ENCODE results near the gene ACVRL1.

ACVRL1 gene

DNA sequence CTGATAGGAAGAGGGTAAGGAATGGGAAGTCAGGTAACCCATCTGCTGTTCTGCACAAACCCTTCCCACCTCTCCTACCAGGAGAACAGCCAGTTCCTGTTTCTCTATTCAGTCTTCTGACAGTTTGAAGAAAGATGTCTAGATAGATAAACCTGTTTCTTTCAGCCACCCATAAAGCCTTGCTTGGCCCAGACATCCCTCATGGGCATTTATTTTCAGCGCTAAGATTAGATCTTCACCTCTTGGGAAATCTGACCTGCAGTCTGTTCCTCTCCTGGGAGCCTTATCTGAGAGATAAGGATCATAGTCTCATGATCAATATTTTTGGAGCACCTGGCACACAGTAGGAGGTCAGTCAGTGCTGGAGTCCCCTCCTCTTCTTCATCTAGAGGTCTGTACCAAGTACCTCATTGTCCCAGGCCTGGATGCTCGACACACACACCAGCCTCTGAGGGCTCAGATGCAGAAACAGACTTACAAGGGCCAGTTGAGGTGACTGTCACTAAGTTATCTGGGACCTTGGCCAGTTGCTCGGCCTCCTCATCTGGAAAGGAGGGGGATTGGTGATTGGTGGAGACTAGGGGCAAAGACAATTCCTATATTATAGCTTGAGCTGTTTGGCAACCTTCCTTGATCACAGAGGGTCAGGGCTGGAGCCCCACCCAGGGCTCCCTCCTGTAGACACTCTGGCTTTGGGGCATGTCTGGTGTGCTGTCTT is 18.2 kb downstream of the ACVRL1 start:
- TF ChIP-seq, protein P1, sequence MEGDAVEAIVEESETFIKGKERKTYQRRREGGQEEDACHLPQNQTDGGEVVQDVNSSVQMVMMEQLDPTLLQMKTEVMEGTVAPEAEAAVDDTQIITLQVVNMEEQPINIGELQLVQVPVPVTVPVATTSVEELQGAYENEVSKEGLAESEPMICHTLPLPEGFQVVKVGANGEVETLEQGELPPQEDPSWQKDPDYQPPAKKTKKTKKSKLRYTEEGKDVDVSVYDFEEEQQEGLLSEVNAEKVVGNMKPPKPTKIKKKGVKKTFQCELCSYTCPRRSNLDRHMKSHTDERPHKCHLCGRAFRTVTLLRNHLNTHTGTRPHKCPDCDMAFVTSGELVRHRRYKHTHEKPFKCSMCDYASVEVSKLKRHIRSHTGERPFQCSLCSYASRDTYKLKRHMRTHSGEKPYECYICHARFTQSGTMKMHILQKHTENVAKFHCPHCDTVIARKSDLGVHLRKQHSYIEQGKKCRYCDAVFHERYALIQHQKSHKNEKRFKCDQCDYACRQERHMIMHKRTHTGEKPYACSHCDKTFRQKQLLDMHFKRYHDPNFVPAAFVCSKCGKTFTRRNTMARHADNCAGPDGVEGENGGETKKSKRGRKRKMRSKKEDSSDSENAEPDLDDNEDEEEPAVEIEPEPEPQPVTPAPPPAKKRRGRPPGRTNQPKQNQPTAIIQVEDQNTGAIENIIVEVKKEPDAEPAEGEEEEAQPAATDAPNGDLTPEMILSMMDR (IDR thresholded peaks at IDR 0.05; ENCODE audit: low read depth, low read length, missing control alignments), result no peak
- in situ Hi-C loops (cut with HindIII; ENCODE audit: low sequenced_read_pairs), result no loop called here
- H3K4me3 ChIP-seq (ENCODE audit: low read depth, low read length), result no peak overlapping the region
- no peak for DNase-seq (ENCODE audit: low read depth)

DNA sequence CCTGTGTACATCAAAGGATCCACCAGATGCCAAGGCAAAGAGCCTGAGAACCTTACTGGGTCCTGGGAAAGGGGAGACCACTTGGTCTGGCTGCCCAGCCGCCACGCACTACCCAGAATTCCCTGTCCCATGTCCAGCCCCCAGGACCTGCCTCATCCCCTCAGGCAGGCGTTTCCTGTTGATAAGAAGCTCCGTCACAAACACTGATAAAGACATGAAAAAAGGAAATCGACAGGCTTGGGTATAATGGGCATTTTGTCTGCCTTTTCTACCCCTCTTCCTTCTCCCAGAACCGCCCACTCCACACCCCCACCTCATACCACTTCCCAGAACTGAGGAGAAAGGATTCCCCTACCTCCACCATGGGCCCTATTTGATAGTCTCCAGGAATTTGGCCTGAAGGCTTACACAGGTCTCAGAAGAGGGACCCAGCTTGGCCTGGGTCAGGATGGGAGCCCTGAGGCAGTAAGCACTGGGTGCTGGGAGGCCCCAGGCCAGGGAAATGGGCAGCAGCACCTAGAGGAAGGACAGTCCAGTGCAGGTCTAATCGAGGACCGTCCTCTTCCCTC is 18.8 kb downstream of the ACVRL1 start:
- TF ChIP-seq, protein P1 (IDR thresholded peaks at IDR 0.05; ENCODE audit: low read depth, low read length, missing control alignments), result no peak
- H3K4me3 ChIP-seq (ENCODE audit: low read depth, low read length), result no peak overlapping the region
- in situ Hi-C loops (cut with HindIII; ENCODE audit: low sequenced_read_pairs), result no loop called here
- DNase-seq (ENCODE audit: low read depth), result no peak

DNA sequence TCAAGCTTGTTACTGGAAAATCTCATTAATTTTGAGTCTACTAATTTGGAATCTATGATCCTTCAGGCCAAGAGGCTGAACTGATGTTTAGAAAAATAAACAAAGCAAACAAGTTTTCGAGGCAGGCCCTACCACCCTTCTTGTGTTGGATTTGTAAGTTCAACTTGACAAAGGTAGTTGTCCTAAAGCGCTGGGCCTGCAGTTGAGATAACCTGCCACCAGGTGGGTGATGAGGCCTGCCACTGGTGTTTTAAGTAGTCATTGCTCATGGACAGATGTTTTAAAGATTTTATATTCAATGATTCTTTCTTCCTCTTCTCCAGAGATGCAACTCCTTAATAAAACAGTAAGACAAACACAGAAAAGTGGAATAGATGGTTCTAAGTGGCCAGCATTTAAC is 19.4 kb downstream of the ACVRL1 start:
- no peak overlapping the region for H3K4me3 ChIP-seq (ENCODE audit: low read depth, low read length)
- in situ Hi-C loops (cut with HindIII; ENCODE audit: low sequenced_read_pairs), result no loop called here
- DNase-seq (ENCODE audit: low read depth), result no peak
- TF ChIP-seq, protein P1 (IDR thresholded peaks at IDR 0.05; ENCODE audit: low read depth, low read length, missing control alignments), result peak; percentile 48

DNA sequence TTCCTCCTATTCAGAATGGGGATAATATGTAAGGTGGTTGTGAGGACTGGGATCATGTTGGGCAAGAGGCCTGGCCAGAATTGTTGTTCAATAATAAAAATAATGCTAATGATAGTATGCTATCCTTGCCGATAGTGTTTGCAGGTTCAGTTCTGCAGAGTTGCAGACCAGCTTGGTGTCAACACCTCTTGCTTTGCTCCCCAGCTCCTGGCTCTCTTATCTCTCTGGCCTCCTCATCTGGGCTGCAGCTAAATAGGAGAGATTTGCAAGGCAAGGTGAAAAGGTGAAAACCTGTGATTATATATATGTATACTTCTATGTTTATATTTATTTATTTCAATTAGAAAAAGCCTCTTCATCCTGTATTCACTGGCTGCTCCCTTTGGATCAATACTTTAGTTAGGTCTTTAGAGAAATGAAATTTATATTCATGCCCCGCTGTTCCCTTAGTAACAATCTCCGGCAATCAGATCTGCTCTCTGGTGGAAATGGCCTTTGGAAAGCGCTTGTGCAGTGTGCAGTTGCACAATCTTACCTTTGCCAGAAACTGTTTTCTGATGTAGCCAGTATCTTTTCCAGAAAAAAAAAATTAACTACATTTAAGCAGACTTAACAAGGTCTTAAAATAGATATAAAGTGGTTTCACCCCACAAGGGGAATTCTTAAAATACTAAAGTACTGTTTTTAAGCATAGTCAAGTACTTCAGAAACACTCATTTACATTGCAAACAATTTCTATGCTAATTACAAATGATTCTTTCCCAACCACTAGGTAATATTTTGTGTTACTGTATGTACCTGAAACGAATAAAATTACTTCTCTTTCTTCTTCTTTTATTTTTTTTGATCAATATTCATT is 25.1 kb downstream of the ACVRL1 start:
- DNase-seq (ENCODE audit: low read depth), result no peak
- no peak overlapping the region for H3K4me3 ChIP-seq (ENCODE audit: low read depth, low read length)
- in situ Hi-C loops (cut with HindIII; ENCODE audit: low sequenced_read_pairs), result no loop called here
- TF ChIP-seq, protein P1 (IDR thresholded peaks at IDR 0.05; ENCODE audit: low read depth, low read length, missing control alignments), result no peak

DNA sequence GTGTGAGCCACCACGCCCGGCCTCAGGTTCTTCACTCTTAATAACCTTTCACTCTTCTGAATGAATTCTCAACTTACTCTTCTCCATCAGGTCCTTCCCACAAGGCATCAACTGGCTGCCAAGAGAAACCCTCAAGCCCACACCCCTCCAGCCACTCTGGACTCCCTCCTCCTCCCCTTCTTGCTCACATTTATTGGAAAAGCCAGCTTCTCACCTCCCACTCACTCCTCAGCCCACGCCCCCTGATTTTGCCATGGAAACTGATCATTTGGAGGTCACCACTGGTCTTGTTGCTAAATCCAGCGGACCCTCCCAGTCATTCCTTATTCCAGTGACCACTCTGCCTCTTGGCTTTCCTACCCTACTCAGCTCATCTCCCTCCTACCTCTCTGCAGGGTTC is 26.8 kb downstream of the ACVRL1 start:
- DNase-seq (ENCODE audit: low read depth), result no peak
- H3K4me3 ChIP-seq (ENCODE audit: low read depth, low read length), result no peak overlapping the region
- in situ Hi-C loops (cut with HindIII; ENCODE audit: low sequenced_read_pairs), result no loop called here
- TF ChIP-seq, protein P1 (IDR thresholded peaks at IDR 0.05; ENCODE audit: low read depth, low read length, missing control alignments), result no peak

DNA sequence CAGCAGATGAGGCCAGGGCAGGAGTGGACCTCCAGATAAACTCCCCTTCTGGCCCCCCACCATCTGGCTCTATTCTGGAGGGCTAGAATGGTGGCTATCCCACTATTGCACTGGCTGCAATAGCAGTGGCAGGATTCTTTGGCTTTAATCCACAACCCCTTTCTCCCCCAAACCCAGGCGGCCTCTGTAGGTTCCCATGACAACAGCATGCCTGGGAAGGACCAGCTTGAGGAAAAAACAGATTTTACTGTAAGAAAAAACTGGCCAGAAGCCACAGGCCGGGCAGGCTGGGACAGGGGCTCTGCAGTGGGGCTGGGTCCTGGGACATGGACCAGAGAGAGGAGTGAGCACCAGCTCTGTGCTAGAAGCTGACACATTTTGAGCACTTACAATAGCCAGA is 30.6 kb downstream of the ACVRL1 start:
- no peak overlapping the region for H3K4me3 ChIP-seq (ENCODE audit: low read depth, low read length)
- TF ChIP-seq, protein P1 (IDR thresholded peaks at IDR 0.05; ENCODE audit: low read depth, low read length, missing control alignments), result no peak
- in situ Hi-C loops (cut with HindIII; ENCODE audit: low sequenced_read_pairs), result no loop called here
- no peak for DNase-seq (ENCODE audit: low read depth)

All from astrocyte of the cerebellum (primary cell).